ENCODE measurements around the gene JAZF1.

Gene JAZF1

GRCh38 chr7:27850531-27850930, 330.1 kb downstream of the JAZF1 start:
- TF ChIP-seq CTCF (conservative IDR thresholded peaks at IDR 0.05; ENCODE audit: low read length) = no peak
- H3K4me3 ChIP-seq (ENCODE audit: low read length) = no peak overlapping the region
- DNase-seq (ENCODE audit: low read depth) = no peak

GRCh38 chr7:27846388-27846787, 334.2 kb downstream of the JAZF1 start:
- no peak overlapping the region for H3K4me3 ChIP-seq (ENCODE audit: low read length)
- no peak for DNase-seq (ENCODE audit: low read depth)
- no peak for TF ChIP-seq CTCF (conservative IDR thresholded peaks at IDR 0.05; ENCODE audit: low read length)

- DNase-seq (ENCODE audit: low read depth) = no peak
- no peak overlapping the region for H3K4me3 ChIP-seq (ENCODE audit: low read length)
- TF ChIP-seq CTCF (conservative IDR thresholded peaks at IDR 0.05; ENCODE audit: low read length) = no peak
Measured at GRCh38 chr7:27843584-27844305, 336.9 kb downstream of the JAZF1 start.

GRCh38 chr7:27842851-27843250, 337.7 kb downstream of the JAZF1 start:
- no peak for TF ChIP-seq CTCF (conservative IDR thresholded peaks at IDR 0.05; ENCODE audit: low read length)
- no peak for DNase-seq (ENCODE audit: low read depth)
- H3K4me3 ChIP-seq (ENCODE audit: low read length) = no peak overlapping the region

- TF ChIP-seq CTCF (conservative IDR thresholded peaks at IDR 0.05; ENCODE audit: low read length) = no peak
- H3K4me3 ChIP-seq (ENCODE audit: low read length) = no peak overlapping the region
- DNase-seq (ENCODE audit: low read depth) = no peak
Measured at GRCh38 chr7:27842094-27842692, 338.4 kb downstream of the JAZF1 start.

- H3K4me3 ChIP-seq (ENCODE audit: low read length) = no peak overlapping the region
- DNase-seq (ENCODE audit: low read depth) = no peak
- TF ChIP-seq CTCF (conservative IDR thresholded peaks at IDR 0.05; ENCODE audit: low read length) = no peak
Measured at GRCh38 chr7:27840760-27841364, 339.7 kb downstream of the JAZF1 start.

- no peak for TF ChIP-seq CTCF (conservative IDR thresholded peaks at IDR 0.05; ENCODE audit: low read length)
- no peak overlapping the region for H3K4me3 ChIP-seq (ENCODE audit: low read length)
- DNase-seq (ENCODE audit: low read depth) = no peak
Measured at GRCh38 chr7:27840313-27840712, 340.3 kb downstream of the JAZF1 start.
